Measurements from ENCODE around the gene FNDC11.
"Not testable (repeated sequence)": the region's sequence is repeated elsewhere in the genome, so short reads cannot be mapped to it uniquely, and the experiment has no call there.

The FNDC11 gene

GRCh38 chr20:63585616-63586565 is 31.9 kb downstream of the FNDC11 start:
- DNase-seq, result no peak

- no peak for DNase-seq
Measured at GRCh38 chr20:63586797-63587196, 32.8 kb downstream of the FNDC11 start.

- DNase-seq, result no peak
Measured at GRCh38 chr20:63587256-63587655, 33.3 kb downstream of the FNDC11 start.

GRCh38 chr20:63587776-63588591 is 34.0 kb downstream of the FNDC11 start:
- DNase-seq, result no peak

- DNase-seq, result no peak
Measured at GRCh38 chr20:63588641-63589041, 34.7 kb downstream of the FNDC11 start.

GRCh38 chr20:63589261-63590217 is 35.6 kb downstream of the FNDC11 start:
- no peak for DNase-seq

GRCh38 chr20:63590218-63591146 is 36.5 kb downstream of the FNDC11 start:
- no peak for DNase-seq

GRCh38 chr20:63591147-63591533 is 37.2 kb downstream of the FNDC11 start:
- no peak for DNase-seq

- no peak for DNase-seq
Measured at GRCh38 chr20:63591786-63592355, 37.9 kb downstream of the FNDC11 start.

- DNase-seq, result no peak
Measured at GRCh38 chr20:63592661-63593060, 38.7 kb downstream of the FNDC11 start.

GRCh38 chr20:63594043-63594561 is 40.1 kb downstream of the FNDC11 start:
- no peak for DNase-seq

- no peak for DNase-seq
Measured at GRCh38 chr20:63595416-63596127, 41.6 kb downstream of the FNDC11 start.

- no peak for DNase-seq
Measured at GRCh38 chr20:63596423-63596822, 42.5 kb downstream of the FNDC11 start.

- DNase-seq, result no peak
Measured at GRCh38 chr20:63597651-63598478, 43.9 kb downstream of the FNDC11 start.

GRCh38 chr20:63598479-63599395 is 44.8 kb downstream of the FNDC11 start:
- no peak for DNase-seq

- DNase-seq, result no peak
Measured at GRCh38 chr20:63599396-63600050, 45.6 kb downstream of the FNDC11 start.

- DNase-seq, result not testable (repeated sequence)
Measured at GRCh38 chr20:63601679-63602078, 47.7 kb downstream of the FNDC11 start.

GRCh38 chr20:63602321-63602720 is 48.4 kb downstream of the FNDC11 start:
- no peak for DNase-seq
